ENCODE data around the gene HP1BP3.

The HP1BP3 gene

DNA sequence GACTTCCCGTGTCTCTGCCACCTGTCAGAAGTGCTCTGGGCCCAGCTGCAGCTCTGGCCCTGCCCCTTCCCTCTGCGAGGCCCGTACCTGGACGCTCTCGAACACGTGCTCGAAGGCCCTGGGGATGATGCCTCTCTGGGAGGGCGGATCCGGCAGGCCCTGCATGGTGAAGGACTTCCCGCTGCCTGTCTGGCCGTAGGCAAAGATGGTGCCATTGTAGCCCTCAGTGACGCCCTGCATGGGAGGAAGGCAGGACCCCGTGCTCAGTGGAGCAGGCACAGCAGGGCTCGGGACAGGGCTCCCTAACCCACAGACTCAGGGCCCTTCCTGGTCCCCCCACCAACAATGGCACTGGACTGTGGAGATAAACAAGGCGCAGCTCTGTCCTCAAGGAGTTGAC, 71.7 kb downstream of the HP1BP3 start:
- H3K4me1 ChIP-seq (ENCODE audit: control insufficient read depth, insufficient read depth, low read length): no peaks in the 10 kb centered on the region
- peaks cover 3% of the 10 kb centered on the region for H3K27me3 ChIP-seq (ENCODE audit: control insufficient read depth, insufficient read depth, low read length)
- H3K9ac ChIP-seq (ENCODE audit: low read depth, low read length): no peak overlapping the region
- no peak overlapping the region for H3K4me3 ChIP-seq (ENCODE audit: low read depth, low read length)
- no peaks in the 10 kb centered on the region for H3K9me3 ChIP-seq (ENCODE audit: control insufficient read depth, insufficient read depth, low read length)
- H3K36me3 ChIP-seq (ENCODE audit: control insufficient read depth, insufficient read depth, low read length): peaks cover 8% of the 10 kb centered on the region

DNA sequence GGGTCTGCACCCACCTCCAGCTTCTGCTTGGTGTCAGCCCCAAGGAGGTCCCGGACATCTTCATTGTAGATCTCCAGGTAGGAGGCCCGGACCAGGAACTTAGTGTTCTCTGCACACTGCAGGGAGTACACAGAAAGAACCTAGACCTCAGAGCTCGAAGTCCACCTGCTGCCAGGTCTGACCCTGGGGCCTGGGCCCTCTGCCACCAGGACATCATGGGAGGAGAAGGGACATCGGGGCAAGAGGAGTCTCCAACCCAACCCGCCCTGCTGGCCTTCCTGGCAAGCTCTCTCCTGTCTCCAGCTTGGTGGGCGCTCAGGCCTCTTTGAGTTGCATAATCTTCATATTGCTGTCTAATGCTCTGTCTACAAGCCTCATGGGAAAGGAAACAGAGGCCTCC, 73.7 kb downstream of the HP1BP3 start:
- Histone ChIP-seq H3K9ac (ENCODE audit: low read depth, low read length) (no peak overlapping the region), H3K4me1 (ENCODE audit: control insufficient read depth, insufficient read depth, low read length) (no peaks in the 10 kb centered on the region), H3K27me3 (ENCODE audit: control insufficient read depth, insufficient read depth, low read length) (no peaks in the 10 kb centered on the region), H3K9me3 (ENCODE audit: control insufficient read depth, insufficient read depth, low read length) (no peaks in the 10 kb centered on the region), H3K36me3 (ENCODE audit: control insufficient read depth, insufficient read depth, low read length) (peaks cover 15% of the 10 kb centered on the region), H3K4me3 (ENCODE audit: low read depth, low read length) (no peak overlapping the region)

GRCh38 chr1:20712215-20712577, 74.9 kb downstream of the HP1BP3 start:
- no peaks in the 10 kb centered on the region for H3K4me1 ChIP-seq (ENCODE audit: control insufficient read depth, insufficient read depth, low read length)

GRCh38 chr1:20711285-20712214, 75.6 kb downstream of the HP1BP3 start:
- H3K9me3 ChIP-seq (ENCODE audit: control insufficient read depth, insufficient read depth, low read length): no peaks in the 10 kb centered on the region
- peaks cover 15% of the 10 kb centered on the region for H3K36me3 ChIP-seq (ENCODE audit: control insufficient read depth, insufficient read depth, low read length)
- H3K9ac ChIP-seq (ENCODE audit: low read depth, low read length): no peak overlapping the region
- H3K27me3 ChIP-seq (ENCODE audit: control insufficient read depth, insufficient read depth, low read length): no peaks in the 10 kb centered on the region
- no peak overlapping the region for H3K4me3 ChIP-seq (ENCODE audit: low read depth, low read length)
- H3K4me1 ChIP-seq (ENCODE audit: control insufficient read depth, insufficient read depth, low read length): no peaks in the 10 kb centered on the region

More at GRCh38 chr1:20712215-20712577, 74.9 kb downstream of the HP1BP3 start:
- Histone ChIP-seq H3K9me3 (ENCODE audit: control insufficient read depth, insufficient read depth, low read length) (no peaks in the 10 kb centered on the region), H3K27me3 (ENCODE audit: control insufficient read depth, insufficient read depth, low read length) (no peaks in the 10 kb centered on the region), H3K36me3 (ENCODE audit: control insufficient read depth, insufficient read depth, low read length) (peaks cover 15% of the 10 kb centered on the region), H3K4me3 (ENCODE audit: low read depth, low read length) (no peak overlapping the region), H3K9ac (ENCODE audit: low read depth, low read length) (no peak overlapping the region)

DNA sequence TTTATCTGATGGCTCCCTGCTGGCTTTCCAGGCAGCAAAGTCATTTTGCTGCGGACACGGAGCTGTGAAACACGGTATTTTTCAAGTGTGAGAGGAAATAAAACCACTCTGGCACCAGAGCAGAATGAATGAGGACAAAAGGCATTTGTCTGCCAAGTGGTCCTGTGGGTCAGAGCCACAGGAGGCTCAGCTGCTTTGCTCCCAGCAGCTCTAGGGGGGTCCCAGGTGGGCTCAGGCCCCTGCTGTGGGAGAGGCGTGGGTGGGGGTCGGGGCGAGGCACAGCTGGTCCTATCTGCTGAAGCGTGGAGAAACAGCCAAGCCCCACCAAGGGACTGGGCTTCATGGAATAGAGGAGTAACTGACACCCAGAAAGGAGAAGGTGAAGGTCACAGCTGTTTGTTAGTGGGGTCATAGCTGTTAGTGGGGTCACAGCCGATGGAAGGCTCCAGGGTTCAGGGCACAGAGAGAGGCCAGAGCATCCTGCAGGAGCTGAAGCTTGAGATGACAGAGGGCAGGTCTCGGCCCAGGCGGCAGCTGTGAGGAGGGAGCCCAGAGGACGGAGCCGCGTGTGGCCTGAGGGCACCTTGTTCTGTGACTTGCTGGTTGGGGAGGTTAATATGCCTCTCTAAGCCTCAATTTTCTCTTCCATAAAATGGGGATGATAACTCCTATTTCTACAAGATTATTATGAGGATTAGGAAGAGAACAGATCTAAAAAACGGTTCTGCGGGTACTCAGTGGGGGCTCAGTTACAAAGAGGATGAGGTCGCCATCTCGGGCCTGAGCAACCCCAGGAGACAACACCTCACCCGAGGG, 76.4 kb downstream of the HP1BP3 start:
- no peaks in the 10 kb centered on the region for H3K4me1 ChIP-seq (ENCODE audit: control insufficient read depth, insufficient read depth, low read length)
- H3K9me3 ChIP-seq (ENCODE audit: control insufficient read depth, insufficient read depth, low read length): no peaks in the 10 kb centered on the region
- H3K9ac ChIP-seq (ENCODE audit: low read depth, low read length): no peak overlapping the region
- H3K4me3 ChIP-seq (ENCODE audit: low read depth, low read length): no peak overlapping the region
- peaks cover 15% of the 10 kb centered on the region for H3K36me3 ChIP-seq (ENCODE audit: control insufficient read depth, insufficient read depth, low read length)
- H3K27me3 ChIP-seq (ENCODE audit: control insufficient read depth, insufficient read depth, low read length): no peaks in the 10 kb centered on the region

DNA sequence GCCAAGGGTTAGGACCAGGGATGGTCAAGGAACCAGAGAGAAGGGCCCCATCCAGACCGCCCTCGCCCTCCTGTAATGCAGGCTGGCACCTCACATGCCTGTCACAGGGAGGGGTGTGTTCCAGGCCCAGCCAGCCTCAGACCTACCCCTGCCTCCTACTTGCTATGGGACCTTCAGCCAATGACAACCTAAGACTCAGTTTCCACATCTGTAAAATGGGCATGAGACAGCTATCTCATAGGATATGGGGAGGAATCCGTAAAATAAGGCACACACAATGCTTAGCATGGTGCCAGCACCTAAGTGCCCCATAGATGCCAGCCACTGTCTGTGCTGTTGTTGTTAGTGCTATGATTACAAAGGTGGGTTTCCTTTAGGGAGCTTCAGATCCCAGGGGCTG, 77.2 kb downstream of the HP1BP3 start:
- H3K9ac ChIP-seq (ENCODE audit: low read depth, low read length): no peak overlapping the region
- no peaks in the 10 kb centered on the region for H3K9me3 ChIP-seq (ENCODE audit: control insufficient read depth, insufficient read depth, low read length)
- H3K27me3 ChIP-seq (ENCODE audit: control insufficient read depth, insufficient read depth, low read length): no peaks in the 10 kb centered on the region
- H3K36me3 ChIP-seq (ENCODE audit: control insufficient read depth, insufficient read depth, low read length): peaks cover 11% of the 10 kb centered on the region
- no peak overlapping the region for H3K4me3 ChIP-seq (ENCODE audit: low read depth, low read length)
- no peaks in the 10 kb centered on the region for H3K4me1 ChIP-seq (ENCODE audit: control insufficient read depth, insufficient read depth, low read length)

DNA sequence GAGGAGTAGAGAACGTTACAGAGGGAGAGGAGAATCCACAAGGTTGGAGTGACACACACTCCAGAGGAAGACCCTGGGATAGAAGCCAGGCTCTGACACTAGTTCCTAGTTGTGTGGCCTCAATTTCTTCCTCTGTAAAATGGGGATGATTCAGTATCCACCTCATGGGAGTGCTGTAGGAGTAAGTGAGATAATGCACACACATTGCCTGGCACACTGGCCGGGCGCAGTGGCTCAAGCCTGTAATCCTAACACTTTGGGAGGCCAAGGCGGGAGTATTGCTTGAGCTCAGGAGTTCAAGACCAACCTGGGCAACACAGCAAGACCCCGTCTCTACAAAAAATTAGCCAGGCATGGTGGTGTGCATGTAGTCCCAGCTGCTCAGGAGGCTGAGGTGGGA, 78.2 kb downstream of the HP1BP3 start:
- Histone ChIP-seq H3K4me3 (ENCODE audit: low read depth, low read length) (no peak overlapping the region), H3K9ac (ENCODE audit: low read depth, low read length) (no peak overlapping the region), H3K36me3 (ENCODE audit: control insufficient read depth, insufficient read depth, low read length) (peaks cover 17% of the 10 kb centered on the region), H3K27me3 (ENCODE audit: control insufficient read depth, insufficient read depth, low read length) (no peaks in the 10 kb centered on the region), H3K4me1 (ENCODE audit: control insufficient read depth, insufficient read depth, low read length) (no peaks in the 10 kb centered on the region), H3K9me3 (ENCODE audit: control insufficient read depth, insufficient read depth, low read length) (no peaks in the 10 kb centered on the region)

DNA sequence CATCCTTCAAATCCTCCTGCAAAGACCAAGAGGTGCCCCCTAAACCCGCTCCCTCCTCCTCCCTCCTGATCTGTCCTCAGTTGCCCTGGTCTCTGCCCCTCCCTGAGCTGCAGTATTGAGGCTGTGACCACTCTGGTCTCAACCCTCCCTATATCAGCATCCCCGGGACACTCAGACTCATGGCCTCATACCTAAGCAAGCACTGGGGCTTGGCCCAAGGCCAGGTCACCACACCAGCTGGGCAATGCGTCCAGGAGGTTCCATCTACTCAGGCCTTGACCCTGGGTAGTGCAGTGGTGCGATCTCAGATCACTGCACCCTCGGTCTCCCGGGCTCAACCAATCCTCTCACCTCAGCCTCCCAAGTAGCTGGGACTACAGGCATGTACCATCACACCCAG, 79.0 kb downstream of the HP1BP3 start:
- Histone ChIP-seq H3K9ac (ENCODE audit: low read depth, low read length) (no peak overlapping the region), H3K36me3 (ENCODE audit: control insufficient read depth, insufficient read depth, low read length) (peaks cover 13% of the 10 kb centered on the region), H3K27me3 (ENCODE audit: control insufficient read depth, insufficient read depth, low read length) (no peaks in the 10 kb centered on the region), H3K9me3 (ENCODE audit: control insufficient read depth, insufficient read depth, low read length) (no peaks in the 10 kb centered on the region), H3K4me1 (ENCODE audit: control insufficient read depth, insufficient read depth, low read length) (no peaks in the 10 kb centered on the region), H3K4me3 (ENCODE audit: low read depth, low read length) (no peak overlapping the region)

GRCh38 chr1:20706841-20707240, 80.3 kb downstream of the HP1BP3 start:
- Histone ChIP-seq H3K9me3 (ENCODE audit: control insufficient read depth, insufficient read depth, low read length) (no peaks in the 10 kb centered on the region), H3K27me3 (ENCODE audit: control insufficient read depth, insufficient read depth, low read length) (no peaks in the 10 kb centered on the region), H3K4me1 (ENCODE audit: control insufficient read depth, insufficient read depth, low read length) (no peaks in the 10 kb centered on the region), H3K36me3 (ENCODE audit: control insufficient read depth, insufficient read depth, low read length) (peaks cover 23% of the 10 kb centered on the region), H3K9ac (ENCODE audit: low read depth, low read length) (no peak overlapping the region), H3K4me3 (ENCODE audit: low read depth, low read length) (no peak overlapping the region)

- Histone ChIP-seq H3K36me3 (ENCODE audit: control insufficient read depth, insufficient read depth, low read length) (peaks cover 28% of the 10 kb centered on the region), H3K9ac (ENCODE audit: low read depth, low read length) (no peak overlapping the region), H3K4me1 (ENCODE audit: control insufficient read depth, insufficient read depth, low read length) (no peaks in the 10 kb centered on the region), H3K9me3 (ENCODE audit: control insufficient read depth, insufficient read depth, low read length) (no peaks in the 10 kb centered on the region), H3K4me3 (ENCODE audit: low read depth, low read length) (no peak overlapping the region), H3K27me3 (ENCODE audit: control insufficient read depth, insufficient read depth, low read length) (no peaks in the 10 kb centered on the region)
Observed at GRCh38 chr1:20705203-20705755, 81.8 kb downstream of the HP1BP3 start.

GRCh38 chr1:20704390-20705202, 82.5 kb downstream of the HP1BP3 start:
- no peaks in the 10 kb centered on the region for H3K9me3 ChIP-seq (ENCODE audit: control insufficient read depth, insufficient read depth, low read length)
- H3K27me3 ChIP-seq (ENCODE audit: control insufficient read depth, insufficient read depth, low read length): no peaks in the 10 kb centered on the region
- no peaks in the 10 kb centered on the region for H3K4me1 ChIP-seq (ENCODE audit: control insufficient read depth, insufficient read depth, low read length)
- H3K4me3 ChIP-seq (ENCODE audit: low read depth, low read length): no peak overlapping the region
- H3K36me3 ChIP-seq (ENCODE audit: control insufficient read depth, insufficient read depth, low read length): peaks cover 27% of the 10 kb centered on the region
- H3K9ac ChIP-seq (ENCODE audit: low read depth, low read length): no peak overlapping the region

Measured in iPS-15b (cell line).